Stimulated activated CD8-positive, alpha-beta memory T cell treated with anti-CD3 and anti-CD28 coated beads, Interleukin-15, amount 100 ng/mL, for 24 hours (primary cell): ENCODE measurements around the gene MAN1B1.

Experiments
- DNase-seq: peaks from one replicate; pipeline ENCODE4 v3.0.0-alpha.2; 2020; ENCODE audit warnings: low read depth

MAN1B1 gene

DNA sequence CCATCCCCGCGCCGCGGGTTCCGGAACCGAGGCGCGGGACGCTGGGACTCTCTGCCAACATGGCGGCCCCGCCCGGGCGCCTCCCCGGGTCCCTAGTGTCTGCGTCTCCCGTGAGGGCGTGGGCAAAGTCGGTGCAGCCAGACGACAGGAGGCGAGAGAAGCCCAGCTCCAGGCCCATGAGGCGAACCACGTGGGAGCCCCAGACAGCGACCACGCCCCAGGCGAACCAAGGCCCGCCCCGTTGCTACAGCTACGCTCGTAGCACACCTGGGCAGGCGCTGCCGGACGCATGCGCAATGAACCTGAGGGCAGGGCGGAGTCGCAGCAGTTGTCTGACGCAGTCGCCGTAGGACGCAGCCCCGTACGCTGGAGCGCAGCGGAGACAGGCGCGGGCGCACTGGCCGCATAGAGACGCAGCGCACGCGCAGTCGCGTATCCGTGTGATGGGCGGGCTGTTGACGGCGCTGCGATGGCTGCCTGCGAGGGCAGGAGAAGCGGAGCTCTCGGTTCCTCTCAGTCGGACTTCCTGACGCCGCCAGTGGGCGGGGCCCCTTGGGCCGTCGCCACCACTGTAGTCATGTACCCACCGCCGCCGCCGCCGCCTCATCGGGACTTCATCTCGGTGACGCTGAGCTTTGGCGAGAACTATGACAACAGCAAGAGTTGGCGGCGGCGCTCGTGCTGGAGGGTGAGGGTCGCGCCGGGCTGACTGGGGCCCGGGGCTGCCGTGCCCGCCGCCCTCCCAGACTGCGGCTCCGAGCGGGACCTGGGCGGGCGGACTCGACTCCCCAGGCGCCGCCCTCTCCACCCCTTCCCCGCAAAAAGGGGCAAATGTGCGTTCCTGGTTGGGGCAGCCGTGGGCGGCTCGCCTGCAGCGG lies at the start of gene MAN1B1:
Gene MAN1B1, plus strand, starts transcription at position 455 of the 878 bp plus-strand sequence. Its CDS starts 15 bp downstream, at position 470.
- peak; percentile 98 for DNase-seq

DNA sequence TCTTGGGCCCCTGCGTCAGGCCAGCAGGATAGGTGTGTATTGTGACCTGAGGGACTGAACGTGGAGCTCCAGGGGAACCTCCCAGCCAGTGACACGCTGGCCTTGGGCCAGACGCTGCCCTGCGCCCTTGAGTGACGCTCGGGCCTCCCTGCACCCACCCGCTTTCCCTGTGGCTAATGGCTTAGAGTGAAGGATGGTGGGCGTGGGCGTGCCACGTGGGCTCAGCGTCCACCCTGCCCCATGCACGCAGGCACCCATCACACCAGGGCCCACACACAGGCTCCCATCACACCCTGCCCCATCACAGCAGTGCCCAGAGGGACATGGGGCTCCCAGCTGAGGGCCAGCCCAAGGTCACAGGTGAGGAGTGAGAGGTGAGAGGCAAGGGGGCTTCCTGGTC lies 49.8 kb upstream of the MAN1B1 start:
- no peak for DNase-seq

DNA sequence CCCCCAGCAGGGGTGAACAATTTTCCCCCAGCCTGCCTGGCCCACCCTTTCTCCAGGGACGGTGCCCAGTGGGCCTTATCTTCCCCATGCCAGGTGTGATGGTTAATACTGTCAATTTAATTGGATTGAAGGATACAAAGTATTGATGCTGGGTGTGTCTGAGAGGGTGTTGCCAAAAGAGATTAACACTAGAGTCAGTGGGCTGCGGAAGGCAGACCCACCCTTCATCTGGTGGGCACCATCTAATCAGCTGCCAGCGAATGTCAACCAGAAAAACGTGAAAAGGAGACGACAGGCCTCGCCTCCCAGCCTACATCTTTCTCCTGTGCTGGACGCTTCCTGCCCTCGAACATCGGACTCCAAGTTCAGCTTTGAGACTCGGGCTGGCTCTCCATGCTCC lies 49.3 kb upstream of the MAN1B1 start:
- no peak for DNase-seq

DNA sequence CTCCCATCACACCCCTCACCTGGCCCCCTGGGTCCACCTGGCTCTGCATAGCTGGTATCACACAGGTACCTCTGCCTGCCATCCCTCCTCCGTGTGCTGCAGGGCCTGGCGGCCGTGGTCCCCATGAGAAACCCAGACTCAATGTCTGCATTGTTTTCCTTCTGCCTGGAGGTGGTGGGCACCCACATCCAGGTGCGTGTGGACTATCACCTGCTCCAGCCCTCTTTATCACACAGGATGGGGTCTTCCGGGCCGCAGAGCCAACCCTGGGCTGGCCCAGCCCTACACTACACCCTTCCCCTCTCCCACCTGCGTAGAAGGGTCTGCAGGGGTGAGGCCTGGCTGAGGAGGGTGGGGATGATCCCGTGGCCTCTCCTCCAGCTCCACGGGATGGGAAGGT lies 47.9 kb upstream of the MAN1B1 start:
- no peak for DNase-seq

DNA sequence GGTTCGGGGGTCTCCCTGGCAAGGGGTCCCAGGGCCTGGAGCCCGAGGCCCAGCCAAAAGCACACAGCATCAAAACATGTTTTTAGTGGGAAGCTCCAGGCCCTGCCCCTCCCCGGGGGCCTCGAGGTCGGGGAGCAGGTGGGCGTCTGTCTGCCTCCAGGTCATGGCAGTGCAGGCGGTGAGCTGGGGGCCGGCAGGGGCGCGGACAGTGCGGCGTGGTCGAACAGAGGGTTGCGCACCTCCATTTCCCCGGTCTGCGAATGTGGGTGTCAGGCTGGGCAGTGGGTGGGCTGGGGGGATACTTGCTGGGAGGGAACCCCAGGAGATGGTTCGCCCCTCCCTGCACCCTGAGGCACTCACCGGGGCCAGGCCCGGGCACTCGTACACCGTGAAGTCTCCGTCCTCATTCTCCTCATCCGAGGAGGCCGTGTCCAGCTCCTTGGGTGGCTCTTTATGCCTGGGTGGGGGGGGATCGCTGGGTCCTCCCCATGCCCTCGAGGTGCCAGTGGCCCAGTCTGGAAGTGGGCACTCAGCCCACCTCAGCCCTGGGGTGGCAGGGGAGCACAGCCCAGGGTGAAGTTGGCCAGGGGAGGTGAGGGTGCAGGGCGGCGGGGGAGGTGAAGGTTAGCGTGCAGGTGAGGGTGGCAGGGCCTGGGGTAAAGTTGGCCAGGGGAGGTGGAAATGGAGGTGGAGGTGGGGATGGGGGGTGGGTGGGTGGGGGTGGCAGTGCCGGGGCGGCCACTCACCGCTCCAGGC lies 47.0 kb upstream of the MAN1B1 start:
- DNase-seq: no peak

DNA sequence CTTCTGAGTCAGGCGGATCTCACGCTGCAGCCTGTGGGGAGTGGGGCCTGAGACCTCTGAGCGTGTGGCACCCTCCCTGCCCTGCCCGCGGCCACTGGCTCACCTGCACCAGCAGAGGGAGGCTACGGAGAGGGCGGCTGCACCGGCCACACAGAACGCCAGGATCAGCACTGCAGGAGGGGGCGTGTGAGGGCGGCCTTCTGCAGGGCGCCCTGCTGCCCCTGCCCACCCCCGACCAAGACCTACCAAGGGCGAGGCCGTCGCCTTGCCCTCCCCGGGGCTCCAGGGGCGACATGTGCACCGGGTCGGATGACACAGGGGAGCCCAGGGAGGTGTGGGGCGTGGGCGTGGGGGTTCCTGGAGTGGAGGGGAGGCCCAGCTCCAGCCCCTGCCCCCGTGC lies 46.2 kb upstream of the MAN1B1 start:
- DNase-seq: no peak

DNA sequence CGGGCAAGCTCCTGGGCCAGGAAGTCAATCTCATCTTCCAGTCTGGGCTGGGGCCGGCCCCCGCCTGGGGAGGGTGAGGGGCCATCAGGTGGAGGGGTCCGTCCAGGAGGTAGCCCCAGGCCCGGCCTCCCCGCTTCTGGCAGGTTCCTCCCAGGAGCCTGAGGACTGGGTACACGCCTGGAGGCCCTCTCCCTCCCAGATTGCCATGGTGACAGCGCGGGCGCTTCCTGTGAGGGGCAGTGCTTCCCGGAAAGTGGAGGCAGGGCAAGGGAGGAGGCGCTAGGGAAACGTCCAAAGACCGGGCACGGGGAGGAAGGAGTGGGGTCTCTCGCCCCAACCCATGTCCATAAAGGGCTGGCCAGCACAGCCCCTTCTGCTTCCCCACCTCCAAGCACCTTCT lies 45.7 kb upstream of the MAN1B1 start:
- DNase-seq: no peak

DNA sequence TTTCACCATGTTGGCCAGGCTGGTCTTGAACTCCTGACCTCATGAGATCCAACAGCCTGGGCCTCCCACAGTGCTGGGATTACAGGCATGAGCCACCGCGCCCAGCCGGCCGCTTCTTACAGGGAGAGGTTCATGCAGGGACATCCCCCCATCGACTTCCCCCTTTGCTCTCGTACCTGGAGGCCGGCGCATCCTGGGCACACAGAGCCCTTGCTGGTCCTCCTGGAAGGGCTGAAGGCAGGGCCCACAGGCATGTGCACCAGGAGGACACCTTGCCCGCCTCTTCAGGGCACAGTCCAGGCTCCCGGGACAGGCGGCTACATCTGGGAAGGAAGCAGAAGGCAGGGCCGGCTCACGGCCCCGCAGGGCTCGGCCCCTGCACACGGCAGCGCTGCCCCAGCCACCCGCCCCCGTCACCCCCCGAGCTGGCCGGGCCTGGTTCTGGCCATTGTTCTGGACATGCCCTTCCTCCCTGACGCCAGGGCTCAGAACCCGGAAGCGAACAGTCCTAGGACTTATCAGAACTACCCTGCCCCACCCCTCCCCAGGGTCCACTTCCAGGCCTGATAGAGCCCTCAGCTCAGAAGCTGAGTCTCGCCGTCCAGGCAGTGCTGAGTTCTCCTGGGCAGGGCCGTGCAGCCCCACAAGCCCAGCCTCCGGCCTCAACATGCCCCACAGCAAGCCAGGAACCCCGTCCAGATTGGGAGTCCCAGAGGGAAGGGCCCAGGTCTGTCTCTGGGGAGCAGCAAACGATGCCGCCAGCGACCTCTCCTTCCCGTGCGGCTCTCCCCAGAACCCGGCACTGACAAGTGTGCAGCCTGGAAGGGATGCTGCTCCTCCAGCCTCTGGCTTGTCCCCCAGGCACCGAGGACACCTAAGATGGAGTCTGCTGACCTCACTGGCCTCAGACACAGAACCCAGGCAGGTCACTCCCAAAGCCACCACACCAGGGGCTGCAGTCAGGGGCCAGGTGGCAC lies 43.7 kb upstream of the MAN1B1 start:
- DNase-seq: no peak

DNA sequence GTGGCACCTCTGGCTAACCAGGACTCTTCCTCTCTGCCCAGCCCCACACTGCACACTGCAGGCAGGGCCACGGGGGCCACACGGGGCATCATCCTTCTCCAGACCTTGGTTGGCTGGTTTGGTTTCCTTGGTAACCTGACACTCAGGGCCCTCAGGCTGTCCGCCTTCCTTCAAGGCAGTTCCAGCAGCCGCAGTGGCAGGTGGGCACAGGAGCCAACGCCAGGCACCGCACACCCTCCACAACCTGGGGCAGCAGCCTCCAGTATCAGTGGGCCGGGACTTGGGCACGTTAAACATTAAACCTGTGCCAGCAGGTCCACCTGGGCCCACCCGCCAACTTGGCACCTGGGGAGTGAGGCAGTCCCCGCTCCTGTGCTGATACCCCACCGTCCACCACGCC lies 42.7 kb upstream of the MAN1B1 start:
- no peak for DNase-seq

DNA sequence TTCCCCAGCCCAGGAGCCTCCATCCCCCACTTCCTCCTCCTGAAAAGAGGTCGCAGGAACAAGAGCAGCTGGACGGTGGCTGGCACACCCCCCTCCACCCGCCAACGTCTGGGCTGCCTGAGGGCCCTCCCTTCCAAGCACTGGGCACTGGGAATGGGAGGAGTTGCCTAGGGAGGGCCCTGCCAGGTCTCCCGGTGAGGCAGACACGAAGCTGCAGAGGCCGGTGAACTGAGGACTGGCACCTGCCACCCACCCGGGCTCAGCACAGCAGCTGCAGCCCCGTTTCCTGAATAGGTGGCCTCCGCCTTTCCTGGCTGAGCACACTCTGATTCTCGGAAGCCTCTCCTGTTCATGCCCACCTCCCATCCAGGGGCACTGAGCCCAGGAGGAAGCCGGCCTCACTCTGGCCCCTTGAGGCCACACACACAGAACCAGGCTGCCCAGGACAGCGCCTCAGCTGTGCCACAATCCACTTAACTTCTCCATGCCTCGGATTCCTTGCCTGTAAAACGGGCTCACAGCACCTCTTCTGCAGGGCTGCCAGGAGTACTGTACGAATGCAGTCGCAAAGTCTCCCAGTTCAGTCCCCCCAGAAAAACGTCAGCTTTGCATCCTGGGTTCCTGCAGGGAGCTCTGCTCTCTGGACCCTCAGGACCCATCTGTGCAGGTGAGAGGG lies 42.1 kb upstream of the MAN1B1 start:
- DNase-seq: no peak

DNA sequence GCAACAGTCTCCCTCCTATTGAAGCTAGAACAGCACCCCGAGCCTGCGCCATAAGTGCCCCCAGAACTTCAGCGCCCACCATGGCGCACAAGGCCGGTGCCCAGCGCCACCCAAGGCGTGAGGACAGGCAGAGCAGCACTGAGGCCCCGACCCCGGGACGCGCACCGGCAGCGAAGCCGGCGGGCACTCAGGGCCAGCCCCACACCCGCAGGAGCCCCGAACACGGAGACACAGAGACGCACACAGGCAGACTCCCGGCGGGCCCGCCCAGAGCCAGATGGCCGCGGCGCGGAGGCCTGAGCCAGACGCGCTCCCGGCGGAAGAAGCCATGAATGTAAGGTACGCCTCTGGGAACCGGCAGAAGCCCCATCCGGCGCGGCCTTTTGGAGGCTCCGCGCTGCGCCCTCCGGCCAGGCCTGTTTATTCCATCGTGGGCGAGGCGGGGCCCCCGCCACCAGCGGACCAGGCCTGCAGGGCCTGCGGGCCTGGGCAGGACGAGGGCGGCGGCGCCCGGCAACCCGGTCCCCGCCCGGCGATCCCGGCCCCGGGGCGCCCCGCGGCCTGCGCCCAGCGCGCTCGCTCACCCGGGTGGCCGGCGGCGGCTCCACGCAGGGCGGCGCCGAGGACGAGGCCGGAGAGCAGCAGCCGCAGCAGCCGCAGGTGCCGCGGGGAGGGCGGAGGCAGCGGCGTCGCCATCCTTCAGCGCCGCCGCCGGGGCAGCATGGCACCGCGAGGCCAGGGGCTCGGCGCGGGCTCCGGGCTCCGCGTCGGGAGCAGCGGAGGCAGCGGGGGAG lies 41.3 kb upstream of the MAN1B1 start:
- no peak for DNase-seq

DNA sequence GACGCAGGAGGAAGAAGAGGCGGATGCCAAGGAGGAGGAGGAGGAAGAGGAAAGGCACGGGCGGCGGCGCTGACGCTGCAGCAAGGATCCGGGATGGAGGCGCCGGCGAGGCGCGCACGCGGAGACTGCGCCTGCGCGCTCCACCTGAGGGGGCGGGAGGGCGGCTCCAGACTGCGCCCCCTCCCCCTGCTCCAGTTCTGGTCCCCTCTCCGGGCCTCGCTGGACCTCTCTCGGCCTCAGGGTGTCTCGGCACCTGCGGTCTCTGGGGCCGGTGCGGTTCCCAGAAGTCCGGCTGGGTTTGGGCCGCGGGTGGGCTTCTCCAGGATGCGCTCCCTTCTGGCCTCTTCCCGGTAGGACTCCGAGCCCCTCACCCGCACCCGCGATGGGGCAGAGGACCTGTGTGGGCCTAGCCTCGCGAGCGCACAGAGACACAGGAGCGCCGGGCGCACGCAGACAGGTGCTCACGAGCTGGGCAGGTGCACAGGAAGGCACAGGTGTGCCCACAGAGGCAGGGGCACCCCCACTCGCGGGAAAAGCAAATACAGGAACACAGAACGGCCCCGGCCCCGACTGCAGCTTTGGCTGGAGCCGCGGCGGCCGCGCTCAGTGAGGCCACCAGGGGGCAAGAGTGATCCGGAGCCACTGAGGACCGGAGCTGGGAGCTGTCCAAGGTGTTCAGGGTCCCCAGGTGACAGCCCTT lies 40.5 kb upstream of the MAN1B1 start, which contains the start of gene NPDC1:
Gene NPDC1, minus strand, starts transcription at position 90 of the 700 bp plus-strand sequence. CDS start 188 bp downstream, outside the sequence.
- DNase-seq: peak; percentile 57

DNA sequence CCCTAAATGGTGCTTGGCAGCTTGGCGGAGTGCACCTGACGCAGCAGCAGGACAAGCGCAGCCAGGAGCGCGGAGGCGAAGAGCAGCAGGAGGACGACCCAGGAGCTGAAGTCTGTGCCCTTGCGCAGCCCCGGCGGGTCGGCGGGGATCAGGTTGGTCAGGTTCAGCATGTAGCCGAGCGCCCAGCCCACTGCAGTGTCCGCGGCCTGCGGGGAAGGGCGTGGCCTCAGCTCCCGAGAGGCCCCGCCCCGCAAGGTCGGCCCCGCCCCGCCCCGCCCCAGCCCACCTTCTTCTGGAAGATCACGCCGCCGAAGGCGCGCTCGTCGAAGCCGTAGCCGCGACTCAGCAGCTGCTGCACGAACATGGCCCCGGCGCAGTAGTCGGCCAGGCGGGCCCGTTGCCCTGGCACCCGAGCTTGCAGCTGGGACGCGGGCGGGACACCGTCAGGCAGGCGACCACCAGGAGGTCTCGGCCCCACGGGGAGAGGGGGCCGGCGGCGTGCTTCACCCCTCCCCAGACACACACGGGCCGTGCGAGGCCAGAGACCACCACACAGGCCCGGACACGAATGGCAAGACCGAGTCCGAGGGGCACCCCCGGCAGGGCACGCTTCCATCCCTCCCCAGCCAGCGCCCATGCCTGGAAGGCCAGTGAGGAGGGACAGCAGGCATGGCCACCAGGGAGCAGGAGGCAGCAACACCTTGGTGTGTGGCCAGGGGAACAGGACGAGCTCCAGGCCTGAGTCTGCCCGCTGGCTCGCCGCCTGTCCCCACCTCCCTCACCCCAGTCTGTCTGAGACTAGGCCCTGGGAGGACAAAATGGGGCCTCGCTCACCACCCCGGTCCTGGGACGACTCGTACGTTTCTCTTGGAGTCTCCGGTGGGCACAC lies 37.9 kb upstream of the MAN1B1 start:
- DNase-seq: no peak

DNA sequence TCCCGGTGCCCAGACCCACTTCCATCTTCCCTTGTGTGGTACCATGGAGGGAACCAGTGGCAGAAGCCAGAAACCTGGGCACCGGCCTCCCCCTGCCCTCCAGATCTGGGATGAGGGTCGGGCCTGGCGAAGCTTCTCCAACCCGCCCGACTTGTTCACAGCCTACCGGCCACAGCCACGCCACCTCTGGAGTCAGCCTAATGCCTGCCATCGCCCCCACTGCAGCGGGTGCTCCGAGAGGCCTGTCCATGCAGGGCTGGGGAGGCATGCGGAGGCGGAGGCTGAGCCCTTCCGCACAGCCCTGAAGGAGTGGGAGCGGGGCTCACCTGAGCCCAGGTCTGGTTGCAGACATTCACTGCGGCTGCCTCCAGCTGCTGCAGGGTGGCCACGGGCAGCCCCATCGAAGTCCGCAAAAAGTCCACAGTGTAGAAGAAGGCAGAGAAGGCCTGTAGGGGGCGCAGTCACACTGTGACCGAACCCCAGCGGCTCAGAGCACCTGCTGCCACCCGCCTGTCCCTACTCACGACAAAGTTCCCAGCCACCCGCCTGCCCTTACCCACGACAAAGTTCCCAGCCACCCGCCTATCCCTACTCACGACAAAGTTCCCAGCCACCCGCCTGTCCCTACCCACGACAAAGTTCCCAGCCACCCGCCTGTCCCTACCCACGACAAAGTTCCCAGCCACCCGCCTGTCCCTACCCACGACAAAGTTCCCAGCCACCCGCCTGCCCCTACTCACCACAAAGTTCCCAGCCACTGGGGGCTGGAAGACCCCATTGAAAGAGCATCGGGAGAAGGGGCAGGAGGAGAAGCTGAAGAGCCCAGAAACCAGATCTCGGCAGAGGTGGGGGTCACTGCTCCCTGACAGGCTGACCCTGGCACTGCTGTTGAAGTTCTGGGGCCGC lies 37.0 kb upstream of the MAN1B1 start:
- DNase-seq: peak; percentile 35

DNA sequence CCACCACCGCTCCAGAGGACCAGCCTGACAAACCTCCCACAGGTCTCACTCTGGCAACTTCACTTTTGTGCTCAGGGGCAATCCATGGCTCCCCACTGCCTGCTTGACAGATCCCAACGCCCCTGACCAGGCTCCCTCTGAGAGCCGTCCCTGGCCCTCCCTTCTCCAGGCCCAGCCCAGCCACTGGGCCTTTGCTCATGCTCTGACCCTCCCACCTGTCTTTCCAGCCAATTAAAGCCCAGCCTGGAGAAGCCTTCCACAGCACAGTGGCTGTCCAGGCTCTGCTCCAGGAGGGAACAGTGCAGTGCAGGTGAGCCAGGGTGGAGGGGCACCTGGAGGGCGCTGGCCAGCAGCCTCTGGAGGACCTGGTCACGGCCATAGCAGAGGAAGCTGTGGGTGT lies 36.2 kb upstream of the MAN1B1 start:
- DNase-seq: no peak

DNA sequence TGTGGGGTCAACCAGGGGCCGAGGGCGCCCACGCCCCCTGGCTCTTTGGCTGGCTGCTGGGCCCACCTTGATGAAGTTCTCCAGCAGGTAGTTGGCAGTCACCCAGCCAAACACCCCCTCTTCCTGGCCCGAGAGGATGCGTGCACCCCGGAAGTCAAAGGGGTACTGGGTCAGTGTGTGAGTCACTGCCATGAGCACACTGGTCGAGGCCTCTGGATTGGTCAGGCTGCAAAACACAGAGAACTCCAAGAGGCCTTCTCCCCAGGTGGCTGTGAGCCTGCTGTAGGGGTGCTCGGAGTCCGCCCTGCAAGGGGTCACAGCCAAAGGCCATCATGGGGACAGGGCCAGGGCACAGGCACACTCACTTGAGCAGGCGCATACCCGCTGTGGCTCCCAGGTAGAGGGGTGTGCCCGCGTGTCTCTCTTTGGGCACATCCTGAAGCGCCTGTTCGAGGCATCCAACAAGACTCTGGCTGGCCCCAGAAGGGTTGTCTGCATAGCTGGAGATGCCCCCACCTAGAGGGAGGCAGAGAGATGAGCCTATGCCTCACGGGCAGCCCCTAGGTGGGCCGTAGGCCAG lies 35.5 kb upstream of the MAN1B1 start:
- DNase-seq: no peak

DNA sequence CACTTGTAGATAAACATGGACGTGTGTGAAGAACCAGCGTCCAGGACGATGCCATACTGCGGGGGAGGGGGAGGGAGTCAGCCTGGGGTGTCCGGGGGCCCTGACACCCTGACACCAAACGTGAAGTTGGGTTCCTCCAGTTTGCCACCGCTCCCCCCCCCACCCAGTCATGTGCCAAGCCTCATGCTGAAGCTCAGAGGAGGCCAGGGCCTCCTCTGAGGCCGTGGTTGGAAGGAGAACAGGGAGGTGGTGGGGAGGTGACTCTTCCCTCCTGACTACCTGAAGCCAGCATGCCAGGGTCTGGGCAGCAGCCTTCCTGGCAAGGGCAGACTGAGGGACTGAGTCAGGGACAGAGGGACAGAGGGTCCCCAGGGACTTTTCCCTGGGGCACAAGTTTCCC lies 34.5 kb upstream of the MAN1B1 start:
- DNase-seq: no peak
